MCF 10A (cell line): ENCODE data around the gene TCF7L2. TPM values are rescaled to one million over a fixed set of nuclear protein-coding genes. Genes with fewer than 3 reads are reported as not detected.
A peak's percentile ranks its signal among the peaks of the same experiment; 100 is the strongest.

Experiments used
- BruUV-seq: library from RNA; stranded (reverse); fragments of 400-500 nt; replicated peaks from 2 replicates; lab custom pipeline; 2021; lab: Mats Ljungman, UMichigan
- CTCF ChIA-PET: fragments of 300-600 bp; sonication (Branson Sonifier 250); formaldehyde crosslinking; extraction: SDS; loops from one replicate; lab custom pipeline; 2021; ENCODE audit warnings: antibody characterized with exemption, inconsistent platforms; lab: Yijun Ruan, JAX
- POLR2A ChIA-PET: fragments of 300-600, 350-650 bp; sonication (Branson Sonifier 250); formaldehyde crosslinking; extraction: SDS; loops from one replicate; lab custom pipeline; 2020; ENCODE audit warnings: antibody characterized with exemption, inconsistent platforms; lab: Yijun Ruan, JAX
- DNase-seq: peaks from one replicate; pipeline ENCODE4 v3.0.0-alpha.2; 2018; ENCODE audit not compliant: unreplicated experiment
- H3K27ac Mint-ChIP-seq: one replicate; pipeline ENCODE4 v1.8.0; 2022; ENCODE audit warnings: mild to moderate bottlenecking, low read depth, mixed read lengths; ENCODE audit not compliant: unreplicated experiment
- H3K27me3 Mint-ChIP-seq: one replicate; pipeline ENCODE4 v1.8.0; 2022; ENCODE audit warnings: mixed read lengths; ENCODE audit not compliant: insufficient read depth, unreplicated experiment
- H3K36me3 Mint-ChIP-seq: one replicate; pipeline ENCODE4 v1.8.0; 2022; ENCODE audit warnings: mild to moderate bottlenecking, moderate library complexity, mixed read lengths; ENCODE audit not compliant: insufficient read depth, unreplicated experiment
- H3K4me1 Mint-ChIP-seq: one replicate; pipeline ENCODE4 v1.8.0; 2022; ENCODE audit warnings: mixed read lengths; ENCODE audit not compliant: insufficient read depth, unreplicated experiment
- H3K4me3 Mint-ChIP-seq: one replicate; pipeline ENCODE4 v1.8.0; 2022; ENCODE audit warnings: mild to moderate bottlenecking, moderate library complexity, mixed read lengths; ENCODE audit not compliant: unreplicated experiment
- H3K9me3 Mint-ChIP-seq: one replicate; pipeline ENCODE4 v1.8.0; 2022; ENCODE audit warnings: mixed read lengths; ENCODE audit not compliant: unreplicated experiment
- CTCF ChIP-seq: fragments of 200-600 bp; IDR thresholded peaks from one replicate; pipeline ENCODE4 v1.8.0; 2022; ENCODE audit warnings: antibody characterized with exemption, mild to moderate bottlenecking; ENCODE audit not compliant: unreplicated experiment
- intact Hi-C: fragments of 100-400 bp; cut with micrococcal nuclease; formaldehyde crosslinking; loops from 2 replicates; pipeline ENCODE4 v1.14.1; 2022
- total RNA-seq: library from RNA; stranded (reverse); gene quantifications from 2 replicates; pipeline ENCODE4 v1.2.3, GENCODE V29; 2022

The TCF7L2 gene
- total RNA-seq, 1 experiment from 2014 or later = 25.2 TPM

GRCh38 chr10:113126229-113127201 is 176.5 kb downstream of the TCF7L2 start:
- peak overlapping the region; percentile 59 for H3K4me3 Mint-ChIP-seq
- no TSS peak for BruUV-seq
- no peak overlapping the region for H3K27ac Mint-ChIP-seq
- intact Hi-C loops = loop anchor here (1.0 to 2.0 kb wide), 6 partner anchors 175 to 652 kb away; no protein-coding TSS in a partner anchor
- CTCF ChIA-PET = interaction anchor here (0.5 to 3.4 kb wide), 62 partner anchors 9 to 1903 kb away, joined by 3 to 21 read pairs (median 4); no protein-coding TSS in a partner anchor
- no peaks in the 10 kb centered on the region for H3K27me3 Mint-ChIP-seq
- peak; percentile 78 for TF ChIP-seq CTCF
- peaks cover 7% of the 10 kb centered on the region for H3K4me1 Mint-ChIP-seq
- peak; percentile 71 for DNase-seq
- no peaks in the 10 kb centered on the region for H3K9me3 Mint-ChIP-seq
- POLR2A ChIA-PET = interaction anchor here (0.7 to 1.7 kb wide), 8 partner anchors 15 to 562 kb away, joined by 3 to 5 read pairs (median 3); no protein-coding TSS in a partner anchor
- H3K36me3 Mint-ChIP-seq = peaks cover 7% of the 10 kb centered on the region

- no peak overlapping the region for H3K27ac Mint-ChIP-seq
- no peaks in the 10 kb centered on the region for H3K27me3 Mint-ChIP-seq
- H3K4me1 Mint-ChIP-seq = peaks cover 15% of the 10 kb centered on the region
- ChIA-PET POLR2A (interaction anchor here (0.7 to 1.7 kb wide), 2 partner anchors 15 to 563 kb away, joined by 3 to 5 read pairs; no protein-coding TSS in a partner anchor), CTCF (interaction anchor here (0.6 to 3.4 kb wide), 26 partner anchors 12 to 556 kb away, joined by 3 to 21 read pairs (median 3); no protein-coding TSS in a partner anchor)
- no peaks in the 10 kb centered on the region for H3K9me3 Mint-ChIP-seq
- intact Hi-C loops = loop anchor here (2.0 kb wide), 2 partner anchors 407 to 653 kb away; no protein-coding TSS in a partner anchor
- H3K4me3 Mint-ChIP-seq = peak overlapping the region; percentile 5
- H3K36me3 Mint-ChIP-seq = peaks cover 15% of the 10 kb centered on the region
- no TSS peak for BruUV-seq
- no peak for DNase-seq
- no peak for TF ChIP-seq CTCF
These were observed 177.3 kb downstream of the TCF7L2 start for GRCh38 chr10:113127261-113127900.

GRCh38 chr10:113127901-113128283 is 177.8 kb downstream of the TCF7L2 start:
- TF ChIP-seq CTCF = no peak
- no peak overlapping the region for H3K4me3 Mint-ChIP-seq
- no peak for DNase-seq
- no TSS peak for BruUV-seq
- CTCF ChIA-PET = interaction anchor here (0.6 to 3.4 kb wide), 13 partner anchors 13 to 556 kb away, joined by 3 to 21 read pairs (median 4); no protein-coding TSS in a partner anchor
- H3K27ac Mint-ChIP-seq = no peak overlapping the region
- H3K36me3 Mint-ChIP-seq = peaks cover 15% of the 10 kb centered on the region
- H3K9me3 Mint-ChIP-seq = no peaks in the 10 kb centered on the region
- H3K27me3 Mint-ChIP-seq = no peaks in the 10 kb centered on the region
- POLR2A ChIA-PET = no interaction called here
- H3K4me1 Mint-ChIP-seq = peaks cover 21% of the 10 kb centered on the region
- intact Hi-C loops = loop anchor here (2.0 kb wide), 2 partner anchors 407 to 653 kb away; no protein-coding TSS in a partner anchor
